NCI-H510A (cell line): Measurements from ENCODE around the gene MMD2.

Experiments
- DNase-seq: peaks from one replicate; lab custom pipeline; 2025; lab: John Stamatoyannopoulos, UW

MMD2 gene

DNA sequence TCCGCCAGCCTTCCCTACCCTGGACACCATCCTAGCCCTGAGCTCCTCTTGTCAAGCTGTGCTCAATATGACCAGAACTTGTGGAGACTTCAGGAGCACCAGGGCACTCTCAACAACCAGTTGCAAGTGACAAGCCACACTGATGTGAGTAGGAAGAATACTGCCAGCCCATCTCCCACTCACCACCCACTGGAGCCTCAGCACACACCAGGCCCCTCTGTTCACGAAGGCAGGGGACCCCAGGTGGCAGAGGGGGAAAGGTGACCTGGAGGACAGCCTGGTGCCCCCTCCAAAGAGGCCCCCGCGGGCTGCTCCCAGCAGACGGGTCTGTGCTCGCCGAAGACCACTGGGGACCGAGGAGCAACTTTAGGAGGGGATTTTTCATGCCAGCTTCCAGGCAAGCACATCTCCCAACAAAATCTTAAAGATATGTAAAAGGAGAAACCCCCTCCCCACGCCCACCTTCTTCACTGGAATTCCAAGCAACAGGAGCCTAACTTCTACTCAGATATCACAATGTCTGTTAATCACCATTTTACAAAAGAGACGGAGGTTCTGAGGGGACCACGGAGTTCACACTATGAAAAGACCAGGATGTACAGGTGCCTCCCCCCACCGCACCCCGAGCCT is 1.0 kb downstream of the MMD2 start:
- DNase-seq, result no peak

DNA sequence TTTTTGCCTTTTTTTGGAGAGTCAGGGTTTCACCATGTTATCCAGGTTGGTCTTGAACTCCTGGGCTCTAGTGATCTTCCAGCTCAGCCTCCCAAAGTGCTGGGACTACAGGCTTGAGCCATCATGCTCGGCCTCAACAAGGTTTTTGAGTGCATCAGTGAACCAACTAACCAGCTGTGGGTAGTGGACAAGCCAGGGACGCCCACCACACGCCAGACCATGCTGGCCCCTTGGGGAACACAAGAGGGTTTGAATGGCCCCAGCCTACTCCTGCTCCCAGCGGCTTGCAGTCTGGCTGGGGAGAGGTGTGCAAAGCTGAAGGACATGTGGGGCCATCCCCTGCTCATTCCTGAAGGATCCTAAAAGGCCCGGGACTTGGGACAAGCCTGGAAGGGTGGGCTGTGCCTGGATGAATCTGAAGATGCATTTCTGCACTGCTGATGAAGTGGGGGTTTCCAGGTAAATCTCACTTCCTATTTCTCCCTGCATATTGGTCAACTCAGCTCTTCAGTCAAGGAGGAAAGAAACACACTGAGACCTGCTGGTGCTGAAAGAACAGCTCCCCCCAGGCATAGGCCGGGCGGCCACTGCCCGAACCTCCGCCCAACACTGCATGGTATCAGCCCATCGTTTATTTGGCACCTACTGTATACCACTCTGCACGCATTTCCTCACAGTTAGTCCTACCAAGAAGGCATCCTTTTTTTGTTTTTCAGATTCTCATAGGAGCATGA is 6.9 kb downstream of the MMD2 start:
- no peak for DNase-seq

DNA sequence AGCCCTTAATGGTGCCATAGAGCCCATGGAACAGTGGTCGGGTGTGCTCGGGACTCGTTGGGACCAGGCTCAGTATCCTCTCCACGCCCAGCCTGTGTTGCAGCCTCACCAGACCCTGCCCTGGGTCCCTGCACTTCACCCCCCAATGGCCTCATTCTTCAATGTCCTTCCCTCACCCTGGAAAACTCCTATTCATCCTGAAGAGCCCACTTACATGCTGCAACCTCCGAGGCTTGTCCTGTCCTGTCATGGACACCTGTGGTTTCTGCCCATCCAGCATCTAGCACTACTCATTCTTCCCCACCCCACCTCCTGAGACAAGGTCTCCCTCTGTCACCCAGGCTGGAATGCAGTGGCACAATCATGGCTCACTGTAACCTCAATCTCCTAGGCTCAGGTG is 7.7 kb downstream of the MMD2 start:
- DNase-seq, result no peak

DNA sequence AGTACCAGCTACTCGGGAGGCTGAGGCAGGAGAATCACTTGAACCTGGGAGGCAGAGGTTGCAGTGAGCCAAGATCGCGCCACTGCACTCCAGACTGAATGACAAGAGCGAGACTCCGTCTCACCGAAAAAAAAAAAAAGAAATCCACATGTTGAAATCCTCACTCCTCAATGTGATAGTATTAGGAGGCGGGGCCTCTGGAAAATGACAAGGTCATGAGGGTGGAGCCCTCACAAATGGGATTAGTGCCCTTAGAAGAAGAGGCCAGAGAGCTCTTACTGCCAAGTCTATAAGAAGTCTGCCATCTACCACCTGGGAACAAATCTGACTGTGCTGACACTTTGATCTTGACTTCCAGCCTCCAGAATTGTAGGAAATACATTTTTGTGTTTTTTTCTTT is 10.6 kb downstream of the MMD2 start:
- no peak for DNase-seq

DNA sequence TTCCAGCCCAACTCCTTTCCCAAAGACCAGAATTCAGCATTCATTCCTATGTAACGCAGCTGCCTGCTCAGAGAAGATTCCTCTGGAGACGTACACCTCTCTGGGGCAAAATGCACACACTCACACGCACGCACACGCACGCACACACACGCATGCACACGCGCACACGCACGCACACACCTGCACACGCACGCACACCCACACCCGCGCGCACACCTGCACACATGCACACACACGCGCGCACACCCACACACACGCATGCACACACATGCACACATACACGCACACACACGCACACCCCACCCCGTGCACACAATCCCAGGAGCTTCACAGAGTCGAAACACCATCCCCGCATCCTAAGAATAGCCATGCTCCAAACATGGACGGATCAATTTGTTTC is 13.0 kb downstream of the MMD2 start:
- no peak for DNase-seq

DNA sequence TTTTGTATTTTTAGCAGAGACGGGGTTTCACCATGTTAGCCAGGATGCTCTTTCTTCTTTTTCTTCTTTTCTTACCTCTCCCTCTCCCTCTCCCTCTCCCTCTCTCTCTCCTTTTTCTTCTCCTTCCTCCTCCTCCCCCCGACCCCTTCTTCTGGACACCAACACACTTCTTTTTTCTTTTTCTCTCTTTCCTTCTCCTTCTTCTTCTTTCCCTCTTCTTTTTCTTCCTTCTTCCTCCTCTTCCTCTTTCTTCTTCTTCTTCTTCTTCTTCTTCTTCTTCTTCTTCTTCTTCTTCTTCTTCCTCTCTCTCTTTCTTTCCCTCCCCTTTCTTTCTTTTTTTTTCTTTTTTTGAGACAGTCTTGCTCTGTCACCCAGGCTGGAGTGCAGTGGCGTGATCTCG is 14.0 kb downstream of the MMD2 start:
- DNase-seq, result no peak

DNA sequence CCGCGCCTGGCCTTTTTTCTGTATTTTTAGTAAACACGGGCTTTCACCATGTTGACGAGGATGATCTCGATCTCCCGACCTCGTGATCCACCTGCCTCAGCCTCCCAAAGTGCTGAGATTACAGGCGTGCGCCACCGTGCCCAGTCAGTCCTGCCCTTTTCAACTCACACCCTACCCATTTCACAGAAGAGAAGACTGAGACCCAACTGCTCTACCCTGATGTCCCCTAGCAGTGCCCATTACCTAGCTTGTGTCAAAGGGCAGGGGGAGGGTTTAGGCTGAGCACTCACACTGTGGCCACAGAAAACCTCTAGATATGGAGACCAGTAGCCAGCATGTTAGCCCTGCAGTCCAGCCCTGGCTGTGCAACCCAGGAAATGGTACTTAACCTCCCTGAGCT is 15.7 kb downstream of the MMD2 start:
- no peak for DNase-seq

DNA sequence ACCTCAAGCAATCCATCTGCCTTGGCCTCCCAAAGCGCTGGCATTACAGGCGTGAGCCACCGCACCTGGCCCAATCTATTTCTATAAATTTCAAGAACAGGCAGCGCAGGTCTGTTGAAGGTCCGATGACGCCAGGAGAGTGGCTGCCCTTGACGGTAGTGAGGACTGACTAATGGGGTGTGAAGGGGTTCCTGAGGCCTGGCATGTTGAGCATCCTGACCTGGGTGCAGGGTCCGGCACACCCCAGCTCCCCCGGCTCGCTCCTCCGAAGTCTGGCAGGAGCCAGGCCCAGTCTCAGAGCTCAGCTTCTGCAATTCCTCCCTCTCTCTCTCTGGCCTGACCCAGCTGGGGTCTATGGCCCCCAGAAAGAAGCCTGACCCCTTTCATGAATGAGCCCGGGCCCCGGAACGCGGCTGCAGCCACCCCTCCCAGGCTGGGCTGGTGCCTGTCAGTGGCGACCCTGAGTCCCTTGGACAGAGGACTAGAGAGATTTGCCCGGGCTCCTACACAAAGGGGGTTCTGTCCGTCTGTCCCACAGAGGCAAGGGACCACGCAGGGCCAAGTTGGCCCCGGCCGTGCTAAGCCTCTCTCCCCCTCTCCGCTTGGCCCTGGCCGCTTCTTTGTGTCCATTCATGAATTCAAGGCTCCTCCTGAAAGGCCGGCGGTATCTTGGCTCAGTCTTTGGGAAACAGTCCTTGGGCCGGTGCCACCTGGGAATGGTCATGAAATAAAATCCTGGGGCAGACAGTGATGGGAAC is 18.8 kb downstream of the MMD2 start:
- no peak for DNase-seq

DNA sequence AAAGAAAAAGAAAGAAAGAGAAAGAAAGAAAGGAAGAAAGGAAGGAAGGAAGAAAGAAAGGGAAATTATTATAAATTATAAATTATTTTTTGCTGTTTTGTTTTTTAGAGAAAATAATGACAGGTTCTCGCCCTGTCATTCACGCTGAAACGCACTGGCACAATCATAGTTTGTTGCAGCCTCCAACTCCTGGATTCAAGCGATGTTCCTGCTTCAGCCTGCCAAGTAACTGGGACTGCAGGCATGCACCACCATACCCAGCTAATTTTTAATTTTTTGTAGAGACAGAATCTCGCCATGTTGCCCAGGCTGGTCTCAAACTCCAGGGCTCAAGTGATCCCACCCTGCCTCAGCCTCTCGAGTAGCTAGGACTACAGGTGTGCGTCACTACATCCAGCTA is 21.6 kb downstream of the MMD2 start:
- DNase-seq, result no peak

DNA sequence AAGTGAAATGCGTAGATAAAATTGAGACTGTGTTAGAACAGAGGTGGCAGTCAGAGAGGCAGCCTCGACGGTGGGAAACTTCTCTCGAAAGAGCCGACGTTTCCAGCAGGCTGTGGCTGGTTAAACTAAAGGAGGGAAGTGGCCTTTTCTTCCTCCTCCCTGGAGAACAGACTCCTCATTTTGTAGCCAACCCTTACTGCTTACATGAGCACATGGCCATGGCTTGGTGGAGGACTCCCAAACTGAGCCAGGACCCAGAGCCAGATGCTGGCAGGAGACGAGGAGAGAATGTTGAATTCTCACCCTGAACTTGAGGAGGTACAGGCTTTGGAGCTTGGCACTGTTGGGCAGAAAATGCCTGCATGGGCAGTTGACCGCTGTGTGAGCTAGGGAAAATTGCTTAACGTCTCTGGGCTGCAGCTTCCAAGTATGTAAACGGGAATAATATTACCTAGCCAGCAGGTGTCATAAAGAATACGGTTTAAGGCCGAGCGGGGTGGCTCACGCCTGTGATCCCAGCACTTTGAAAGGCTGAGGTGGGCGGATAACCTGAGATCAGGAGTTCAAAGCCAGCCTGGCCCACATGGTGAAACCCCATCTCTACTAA is 24.5 kb downstream of the MMD2 start:
- no peak for DNase-seq

DNA sequence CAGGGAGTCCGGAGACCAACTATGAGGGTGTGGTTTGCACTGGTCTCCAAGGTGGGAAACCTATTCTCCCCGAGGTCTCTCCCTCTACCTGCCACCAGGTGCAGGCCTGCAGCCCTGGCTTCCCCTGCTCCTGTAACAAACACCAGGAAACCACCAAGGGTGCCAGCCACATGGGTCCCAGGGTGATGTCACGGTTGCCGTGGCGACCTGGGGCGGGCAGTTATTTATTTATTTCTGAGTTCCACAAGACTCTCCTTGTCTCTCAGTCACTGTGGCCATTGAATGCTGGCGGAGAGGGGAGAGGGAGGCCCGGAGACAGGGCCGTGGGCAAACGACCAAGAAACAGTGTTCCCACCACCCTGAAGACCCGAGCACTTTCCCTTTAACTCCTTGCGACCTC is 27.0 kb downstream of the MMD2 start:
- DNase-seq, result peak; percentile 81

DNA sequence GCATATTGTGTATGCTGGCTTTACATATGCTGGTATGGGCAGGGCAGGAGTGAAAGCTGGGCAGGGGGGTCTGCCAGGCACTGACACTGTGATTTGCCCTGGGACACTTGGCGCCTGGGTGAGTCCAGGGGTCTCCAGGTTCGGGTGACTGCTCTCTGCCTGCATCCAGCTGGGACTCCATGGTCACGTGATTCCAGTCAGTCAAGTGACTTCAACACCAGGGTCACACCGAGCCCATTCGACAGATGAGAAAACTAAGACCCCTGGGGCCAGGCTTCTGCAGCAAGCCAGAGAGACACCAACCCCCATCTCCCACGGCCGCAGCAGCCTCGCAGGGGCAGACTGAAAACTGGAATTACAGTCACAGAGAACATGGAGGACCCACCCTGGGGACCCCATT is 30.0 kb downstream of the MMD2 start:
- DNase-seq, result no peak

DNA sequence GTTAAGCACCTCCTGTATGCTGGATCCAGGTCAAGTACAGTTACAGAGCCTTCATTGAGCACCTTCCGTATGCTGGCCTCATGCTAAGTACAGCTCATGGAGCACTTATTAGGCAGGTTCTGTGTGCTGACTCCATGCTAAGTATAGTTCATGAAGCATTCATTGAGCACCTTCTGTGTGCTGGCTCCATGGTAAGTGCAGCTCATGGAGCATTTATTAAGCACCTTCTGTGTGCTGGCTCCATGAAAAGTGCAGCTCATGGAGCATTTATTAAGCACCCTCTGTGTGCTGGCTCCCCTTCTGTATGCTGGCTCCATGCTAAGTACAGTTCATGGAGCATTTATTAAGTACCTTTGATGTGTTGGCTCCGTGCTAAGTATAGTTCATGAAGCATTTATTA is 30.5 kb downstream of the MMD2 start:
- no peak for DNase-seq

DNA sequence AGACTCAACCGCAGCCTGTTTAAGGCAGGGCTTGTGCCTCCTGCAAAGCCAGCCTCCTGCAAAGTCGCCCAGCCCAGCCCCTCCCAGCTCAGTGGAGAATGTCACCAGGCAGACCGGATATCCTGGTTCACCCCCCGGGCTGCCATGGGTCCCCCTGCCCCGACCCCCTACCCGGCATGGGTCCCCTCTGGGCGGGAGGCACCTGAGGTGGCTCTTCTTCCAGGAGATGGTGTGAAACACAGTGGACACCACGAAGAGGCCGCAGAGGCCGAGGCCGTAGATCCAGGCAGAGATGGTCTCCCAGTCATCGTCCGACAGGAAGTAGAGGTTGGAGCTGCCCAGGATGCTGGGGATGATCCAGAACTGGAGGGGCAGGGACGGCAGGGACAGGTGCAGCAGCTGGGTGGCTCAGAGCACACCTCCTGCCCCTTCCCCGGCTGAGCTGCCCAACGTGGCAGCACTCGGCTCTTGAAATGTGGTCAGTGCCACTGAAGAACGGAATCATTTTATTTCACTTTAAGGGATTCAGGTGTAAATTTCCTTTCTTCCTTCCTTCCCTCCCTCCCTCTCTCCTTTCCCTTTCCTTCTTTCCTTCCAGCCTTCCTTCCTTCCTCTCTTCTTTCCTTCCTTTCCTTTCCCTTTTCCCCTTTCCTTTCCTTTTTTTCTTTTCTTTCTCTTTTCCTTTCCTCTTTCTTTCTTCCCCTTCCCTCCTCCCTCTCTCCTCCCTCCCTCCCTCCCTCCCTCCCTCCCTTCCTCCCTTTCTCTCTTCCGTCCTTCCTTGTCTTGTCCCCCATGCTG is 38.8 kb downstream of the MMD2 start:
- no peak for DNase-seq

DNA sequence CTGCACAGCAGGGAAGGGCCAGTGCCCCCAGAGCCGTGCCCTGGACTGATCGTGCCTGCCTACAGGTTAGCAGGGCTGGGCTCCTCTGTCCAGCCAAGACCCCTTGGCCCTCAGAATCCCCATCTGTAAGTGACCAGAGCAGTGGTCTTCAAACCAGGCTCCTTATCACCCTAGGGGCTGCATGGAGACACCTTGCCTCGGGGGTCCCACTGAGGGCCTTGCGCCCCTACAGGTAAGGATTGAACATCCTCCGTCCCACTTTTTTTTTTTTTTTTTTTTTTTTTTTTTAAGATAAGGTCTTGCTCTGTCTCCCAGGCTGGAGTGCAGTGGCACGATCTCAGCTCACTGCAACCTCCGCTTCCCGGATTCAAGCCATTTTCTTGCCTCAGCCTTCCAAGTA is 42.9 kb downstream of the MMD2 start:
- DNase-seq, result no peak

DNA sequence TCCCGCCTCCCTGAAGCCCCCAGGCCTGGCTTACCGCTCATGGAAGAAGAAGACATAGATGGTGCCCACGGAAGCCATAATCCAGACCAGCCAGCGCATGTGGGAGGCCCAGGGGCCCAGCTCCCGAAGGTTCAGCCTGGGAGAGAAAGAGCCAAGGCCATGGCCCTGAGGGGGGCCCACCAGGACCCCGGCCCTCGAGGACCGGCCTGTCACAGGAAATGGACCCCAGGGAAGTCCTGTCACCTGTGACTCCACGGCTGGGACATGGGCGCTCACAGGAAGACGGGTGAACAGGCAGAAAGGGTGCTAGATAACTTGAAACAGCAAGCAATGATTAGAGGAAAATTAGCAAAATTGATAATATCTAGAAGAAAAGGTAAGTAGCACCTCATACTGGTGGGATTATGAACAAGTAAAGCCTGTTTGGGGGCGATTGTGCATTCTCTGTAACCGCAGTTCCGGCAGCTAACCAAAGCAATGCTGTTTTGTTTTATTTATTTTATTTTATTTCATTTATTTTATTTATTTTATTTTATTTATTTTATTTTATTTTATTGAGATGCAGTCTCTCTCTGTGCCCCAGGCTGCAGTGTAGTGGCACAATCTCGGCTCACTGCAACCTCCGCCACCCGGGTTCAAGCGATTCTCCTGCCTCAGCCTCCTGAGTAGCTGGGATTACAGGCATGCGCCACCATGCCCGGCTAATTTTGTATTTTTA is 47.7 kb downstream of the MMD2 start:
- DNase-seq, result no peak

DNA sequence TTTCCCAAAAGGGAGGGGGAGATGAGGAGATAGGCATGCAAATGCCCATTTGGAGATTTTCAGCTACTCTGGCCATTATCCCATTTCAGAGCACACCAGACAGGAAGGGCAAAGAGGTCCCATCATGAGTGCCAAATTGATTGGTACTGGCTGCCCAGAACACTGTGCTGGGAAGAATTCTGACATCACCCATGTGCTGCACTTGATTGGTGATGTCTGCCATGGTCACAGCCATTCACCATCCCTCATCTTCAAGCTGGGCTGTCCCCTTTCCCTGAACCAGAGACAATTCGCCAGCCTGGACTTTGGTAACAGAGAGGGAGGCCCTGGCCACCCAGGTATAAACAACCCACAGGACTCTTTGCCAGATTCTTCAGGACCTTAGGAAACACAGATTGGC is 52.3 kb downstream of the MMD2 start:
- DNase-seq, result no peak

DNA sequence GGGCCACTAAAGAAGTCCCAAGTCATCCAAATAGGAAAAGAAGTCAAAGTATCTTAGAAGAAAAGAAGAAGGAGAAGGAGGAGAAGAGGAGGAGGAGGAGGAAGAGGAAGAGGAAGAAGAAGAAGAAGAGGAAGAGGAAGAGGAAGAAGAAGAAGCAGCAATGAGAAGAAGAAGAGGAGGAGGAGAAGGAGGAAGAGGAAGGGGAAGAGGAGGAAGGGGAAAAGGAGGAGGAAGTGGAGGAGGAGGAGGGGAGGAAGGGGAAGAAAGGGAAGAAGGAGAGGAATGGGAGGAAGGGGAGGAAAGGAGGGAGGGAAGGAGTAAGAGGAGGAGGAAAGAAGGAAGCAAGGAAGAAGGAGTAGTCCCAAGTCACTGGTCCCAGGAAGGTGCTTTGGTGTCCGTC is 53.8 kb downstream of the MMD2 start:
- no peak for DNase-seq

DNA sequence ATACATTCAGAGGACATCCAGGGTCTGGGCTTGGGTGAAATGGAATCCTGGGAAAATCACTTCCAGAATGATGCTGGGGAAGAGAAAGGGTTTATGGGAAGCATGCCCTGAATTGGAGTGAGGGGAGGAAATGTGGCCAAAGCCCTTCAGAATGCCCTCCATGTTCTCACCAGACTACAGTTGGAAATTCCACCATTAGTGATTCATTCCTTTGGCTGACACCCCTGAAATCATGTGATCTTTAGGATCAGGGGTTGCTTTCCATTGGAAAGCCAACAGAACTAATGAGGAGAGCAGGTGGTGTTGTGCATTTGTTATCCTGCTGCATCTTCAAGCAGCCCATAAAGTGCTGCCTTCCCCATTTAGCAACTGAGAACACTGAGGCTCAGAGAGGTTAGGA is 54.6 kb downstream of the MMD2 start:
- no peak for DNase-seq

DNA sequence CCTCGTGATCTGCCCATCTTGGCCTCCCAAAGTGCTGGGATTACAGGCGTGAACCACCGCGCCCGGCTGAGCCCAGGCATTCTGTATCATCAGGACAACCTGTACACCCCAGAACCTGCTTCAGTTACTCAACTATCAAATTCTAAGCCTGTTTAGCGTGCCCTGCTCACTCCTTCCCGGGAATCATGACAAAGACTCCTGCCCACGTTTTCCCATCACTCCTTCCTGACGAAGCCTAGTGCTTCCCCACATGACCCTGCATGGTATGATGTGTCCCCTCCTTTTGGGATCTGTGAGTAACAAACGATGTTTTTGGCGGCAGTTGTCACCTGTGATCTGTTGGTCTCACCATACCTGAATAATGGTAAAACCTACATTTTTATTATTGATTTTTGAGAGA is 63.2 kb downstream of the MMD2 start:
- no peak for DNase-seq

DNA sequence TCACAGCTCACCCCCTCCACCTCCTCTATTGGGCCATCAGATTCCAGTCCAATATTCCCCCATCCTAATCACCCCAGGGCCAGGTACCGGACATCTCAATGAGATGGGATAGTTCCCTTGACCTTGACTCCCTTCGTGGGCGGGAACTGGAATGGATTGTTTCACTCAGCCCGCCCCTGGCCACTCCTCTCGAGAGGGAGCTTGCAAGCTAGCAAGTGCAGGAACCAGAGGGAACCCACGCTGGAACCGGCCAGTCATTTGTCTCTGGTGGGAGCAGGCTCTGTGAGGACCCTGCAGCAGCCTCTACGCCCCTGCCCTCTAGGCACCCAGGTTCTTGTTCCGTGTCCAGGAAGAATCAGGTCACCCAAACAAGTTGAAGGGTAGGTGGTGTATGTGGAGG is 64.5 kb downstream of the MMD2 start:
- no peak for DNase-seq
